Nephron (organoid): ENCODE results near the gene ABCB1.
A peak's percentile ranks its signal among the peaks of the same experiment; 100 is the strongest.

ENCODE experiments used
- H3K27ac Mint-ChIP-seq, 3 experiments: 2 replicates each; pipeline ENCODE4 v1.8.0; 2020; ENCODE audit warnings: mixed read lengths in 3 of 3, mild to moderate bottlenecking in 2 of 3, moderate library complexity in 1 of 3
- H3K27me3 Mint-ChIP-seq: 2 replicates; pipeline ENCODE4 v1.8.0; 2021; ENCODE audit warnings: low read depth, mild to moderate bottlenecking, moderate library complexity, mixed read lengths
- H3K36me3 Mint-ChIP-seq: 2 replicates; pipeline ENCODE4 v1.8.0; 2020; ENCODE audit warnings: low read depth, mixed read lengths
- H3K4me1 Mint-ChIP-seq: 2 replicates; pipeline ENCODE4 v1.8.0; 2020; ENCODE audit warnings: mixed read lengths
- H3K4me3 Mint-ChIP-seq, 3 experiments: 2 replicates each; pipeline ENCODE4 v1.8.0; 2020; ENCODE audit warnings: mild to moderate bottlenecking in 3 of 3, mixed read lengths in 3 of 3, moderate library complexity in 2 of 3
- H3K9me3 Mint-ChIP-seq: 2 replicates; pipeline ENCODE4 v1.8.0; 2020; ENCODE audit warnings: mixed read lengths
- TF ChIP-seq, protein P1 (sequence below), 3 experiments: fragments of 200-600 bp; sonication (generic); IDR thresholded peaks; one replicate each; pipeline ENCODE4 v1.5.0; 2021; ENCODE audit warnings: antibody characterized with exemption in 3 of 3; ENCODE audit not compliant: unreplicated experiment in 3 of 3

Gene ABCB1

DNA sequence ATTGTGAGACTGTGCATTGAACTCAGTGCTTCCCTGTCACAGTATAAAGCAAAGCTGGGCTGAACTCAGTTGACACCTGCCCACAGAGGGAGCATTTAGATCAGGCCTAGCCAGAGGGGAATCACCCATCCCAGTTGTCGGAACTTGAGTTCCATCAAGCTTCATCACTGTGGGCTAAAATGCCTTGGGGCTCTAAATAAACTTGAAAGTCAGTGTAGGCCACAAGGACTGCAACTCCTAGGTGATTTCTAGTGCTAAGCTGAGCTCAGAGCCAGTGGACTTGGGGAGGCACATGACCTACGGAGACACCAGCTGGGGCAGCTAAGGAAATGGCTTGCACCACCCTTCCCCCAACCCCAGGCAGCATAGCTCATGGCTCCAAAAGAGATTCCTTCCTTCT lies 117.6 kb downstream of the ABCB1 start:
- no peaks in the 10 kb centered on the region for H3K9me3 Mint-ChIP-seq
- no peak overlapping the region for H3K27ac Mint-ChIP-seq
- H3K4me3 Mint-ChIP-seq: no peak overlapping the region
- peaks cover 3% of the 10 kb centered on the region for H3K27me3 Mint-ChIP-seq
- H3K4me1 Mint-ChIP-seq: no peaks in the 10 kb centered on the region
- H3K36me3 Mint-ChIP-seq: no peaks in the 10 kb centered on the region
- TF ChIP-seq, protein P1, sequence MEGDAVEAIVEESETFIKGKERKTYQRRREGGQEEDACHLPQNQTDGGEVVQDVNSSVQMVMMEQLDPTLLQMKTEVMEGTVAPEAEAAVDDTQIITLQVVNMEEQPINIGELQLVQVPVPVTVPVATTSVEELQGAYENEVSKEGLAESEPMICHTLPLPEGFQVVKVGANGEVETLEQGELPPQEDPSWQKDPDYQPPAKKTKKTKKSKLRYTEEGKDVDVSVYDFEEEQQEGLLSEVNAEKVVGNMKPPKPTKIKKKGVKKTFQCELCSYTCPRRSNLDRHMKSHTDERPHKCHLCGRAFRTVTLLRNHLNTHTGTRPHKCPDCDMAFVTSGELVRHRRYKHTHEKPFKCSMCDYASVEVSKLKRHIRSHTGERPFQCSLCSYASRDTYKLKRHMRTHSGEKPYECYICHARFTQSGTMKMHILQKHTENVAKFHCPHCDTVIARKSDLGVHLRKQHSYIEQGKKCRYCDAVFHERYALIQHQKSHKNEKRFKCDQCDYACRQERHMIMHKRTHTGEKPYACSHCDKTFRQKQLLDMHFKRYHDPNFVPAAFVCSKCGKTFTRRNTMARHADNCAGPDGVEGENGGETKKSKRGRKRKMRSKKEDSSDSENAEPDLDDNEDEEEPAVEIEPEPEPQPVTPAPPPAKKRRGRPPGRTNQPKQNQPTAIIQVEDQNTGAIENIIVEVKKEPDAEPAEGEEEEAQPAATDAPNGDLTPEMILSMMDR (IDR thresholded peaks at IDR 0.05; ENCODE audit: unreplicated experiment in 3 of 3): no peak

DNA sequence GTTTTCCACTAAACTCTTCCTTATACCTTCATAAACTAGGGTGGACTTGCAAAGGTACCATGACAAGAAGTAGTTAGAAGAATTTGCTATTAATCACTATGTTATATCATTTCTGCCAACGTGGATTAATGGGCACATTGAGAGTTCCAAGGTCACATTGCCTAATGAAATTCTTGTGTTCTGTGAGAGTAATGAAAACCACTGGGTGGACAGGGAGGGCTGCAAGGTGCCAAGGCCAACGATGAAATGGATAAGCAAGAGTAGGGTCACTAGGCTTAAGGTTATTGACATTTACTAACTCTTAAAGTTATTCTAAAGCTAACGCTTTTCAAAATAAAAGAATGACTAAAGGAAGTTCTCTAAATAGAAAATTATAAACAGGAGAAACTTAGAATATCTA lies 118.6 kb downstream of the ABCB1 start:
- Mint-ChIP-seq H3K27ac (no peak overlapping the region), H3K27me3 (peaks cover 3% of the 10 kb centered on the region), H3K9me3 (no peaks in the 10 kb centered on the region), H3K36me3 (no peaks in the 10 kb centered on the region), H3K4me3 (no peak overlapping the region), H3K4me1 (no peaks in the 10 kb centered on the region)
- TF ChIP-seq, protein P1 (IDR thresholded peaks at IDR 0.05; ENCODE audit: unreplicated experiment in 3 of 3): no peak

DNA sequence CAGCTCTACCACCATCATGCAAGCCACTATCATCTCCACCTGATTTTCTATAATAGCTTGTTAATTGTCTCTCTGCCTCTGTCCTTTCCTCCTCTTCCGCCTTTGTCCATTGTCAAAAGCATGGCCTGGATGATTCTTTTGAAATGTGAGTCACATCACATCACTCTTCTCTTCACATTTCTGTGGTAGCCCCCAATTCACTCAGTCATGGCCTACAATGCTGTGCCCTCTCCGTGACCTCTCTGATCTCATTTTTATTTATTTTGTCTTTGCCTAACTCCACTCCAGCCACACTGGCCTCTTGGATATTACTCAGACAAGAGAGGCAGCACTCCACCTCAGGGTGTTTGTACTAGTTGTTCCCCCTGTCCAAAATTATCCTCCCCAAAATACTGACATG lies 120.3 kb downstream of the ABCB1 start:
- Mint-ChIP-seq H3K4me1 (peaks cover 5% of the 10 kb centered on the region), H3K36me3 (no peaks in the 10 kb centered on the region), H3K27ac (no peak overlapping the region), H3K27me3 (peaks cover 11% of the 10 kb centered on the region), H3K9me3 (no peaks in the 10 kb centered on the region), H3K4me3 (no peak overlapping the region)
- TF ChIP-seq, protein P1 (IDR thresholded peaks at IDR 0.05; ENCODE audit: unreplicated experiment in 3 of 3): no peak

DNA sequence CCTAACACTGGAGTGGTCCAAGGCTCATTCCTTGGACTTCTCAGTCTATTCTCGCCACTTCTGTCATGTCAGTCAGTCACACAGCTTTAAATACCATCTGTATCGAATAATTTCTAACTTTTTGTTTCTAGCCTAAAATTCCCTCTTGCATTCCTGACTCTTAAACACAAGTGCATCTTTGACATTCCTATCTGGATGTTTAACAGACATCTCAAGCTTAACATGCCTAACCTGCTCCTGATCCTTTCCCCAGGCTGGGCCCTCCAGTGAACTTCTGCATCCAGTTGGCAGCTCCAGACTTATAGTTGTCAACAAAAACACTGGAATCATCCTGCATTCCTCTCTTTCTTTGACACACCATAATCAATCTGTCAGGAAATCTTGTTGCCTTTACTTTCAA lies 120.7 kb downstream of the ABCB1 start:
- H3K27ac Mint-ChIP-seq: no peak overlapping the region
- H3K36me3 Mint-ChIP-seq: no peaks in the 10 kb centered on the region
- TF ChIP-seq, protein P1 (IDR thresholded peaks at IDR 0.05; ENCODE audit: unreplicated experiment in 3 of 3): no peak
- no peak overlapping the region for H3K4me3 Mint-ChIP-seq
- no peaks in the 10 kb centered on the region for H3K9me3 Mint-ChIP-seq
- H3K27me3 Mint-ChIP-seq: peaks cover 14% of the 10 kb centered on the region
- H3K4me1 Mint-ChIP-seq: peaks cover 7% of the 10 kb centered on the region

DNA sequence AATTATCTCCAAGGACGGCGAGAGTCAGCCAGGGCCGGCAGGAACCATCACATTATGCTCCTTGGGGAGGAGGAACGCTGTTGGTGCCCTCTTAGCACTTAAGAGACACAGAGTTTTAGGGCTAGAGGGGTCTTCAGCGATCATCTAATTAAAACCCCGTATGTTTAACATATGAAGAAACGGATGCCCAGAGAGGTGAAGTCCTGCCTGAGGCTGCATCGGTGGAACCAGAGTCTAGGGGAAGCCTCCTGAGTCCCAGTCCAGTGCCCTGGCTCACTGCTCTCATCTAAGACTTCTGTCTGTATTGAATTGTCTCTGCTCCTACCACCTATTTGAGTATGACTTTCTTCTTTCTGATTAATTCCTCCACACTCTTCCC lies 124.5 kb downstream of the ABCB1 start:
- H3K4me1 Mint-ChIP-seq: peaks cover 18% of the 10 kb centered on the region
- H3K9me3 Mint-ChIP-seq: no peaks in the 10 kb centered on the region
- H3K27me3 Mint-ChIP-seq: peaks cover 23% of the 10 kb centered on the region
- no peak overlapping the region for H3K27ac Mint-ChIP-seq
- H3K36me3 Mint-ChIP-seq: no peaks in the 10 kb centered on the region
- TF ChIP-seq, protein P1 (IDR thresholded peaks at IDR 0.05; ENCODE audit: unreplicated experiment in 3 of 3): no peak
- H3K4me3 Mint-ChIP-seq: peak overlapping the region; percentile 66 to 81 (median 79)

DNA sequence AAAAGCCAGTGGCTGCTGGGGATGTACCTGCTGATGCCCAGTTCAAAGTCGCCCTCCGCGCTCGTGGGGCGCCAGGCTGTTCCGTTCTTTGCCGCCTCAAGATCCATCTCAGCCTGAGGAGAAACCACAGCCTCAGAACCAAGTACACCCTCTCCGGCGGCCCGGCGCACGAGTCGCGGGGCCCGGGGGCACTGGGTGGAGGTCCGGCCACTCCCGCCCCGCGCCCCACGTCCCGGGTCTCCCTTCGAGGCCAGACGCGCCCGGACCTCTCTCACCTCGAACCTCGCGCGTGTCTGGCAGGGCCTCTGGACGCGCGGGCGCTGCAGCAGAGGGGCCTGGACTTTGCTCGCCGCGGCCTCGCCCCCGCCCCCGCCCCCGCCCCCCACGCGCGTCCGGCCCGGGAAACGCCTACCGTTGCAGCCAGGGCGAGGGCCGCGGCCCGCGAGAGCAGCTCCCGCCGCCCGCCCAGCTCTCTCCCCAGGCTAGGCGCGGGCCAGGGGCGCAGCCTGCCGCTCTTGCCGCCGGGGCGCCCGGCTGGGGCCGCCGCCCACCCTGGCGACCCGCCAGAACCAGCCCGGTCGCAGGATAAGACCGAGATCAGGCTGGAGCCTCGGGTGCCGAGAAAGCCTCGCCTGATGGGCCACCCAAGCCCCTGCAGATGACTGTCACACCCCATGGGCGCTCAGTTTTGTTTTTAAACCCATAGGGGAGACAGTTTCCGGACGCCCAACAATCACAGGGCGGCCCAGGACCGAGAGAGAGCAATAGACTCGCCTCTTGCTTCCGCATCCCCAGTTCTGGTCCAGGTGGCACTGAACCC lies 125.1 kb downstream of the ABCB1 start, which contains the start of gene ABCB4:
TSS of gene ABCB4 (minus strand) at position 322 of the 820 bp plus-strand sequence. CDS start at position 107, 215 bp downstream.
- Mint-ChIP-seq H3K4me1 (peaks cover 18% of the 10 kb centered on the region), H3K9me3 (no peaks in the 10 kb centered on the region), H3K27ac (peak within 1 kb of the TSS; percentile 14 to 69 (median 55)), H3K27me3 (peaks cover 23% of the 10 kb centered on the region), H3K36me3 (no peaks in the 10 kb centered on the region), H3K4me3 (peak within 1 kb of the TSS; percentile 75 to 83 (median 81))
- TF ChIP-seq, protein P1 (IDR thresholded peaks at IDR 0.05; ENCODE audit: unreplicated experiment in 3 of 3): no peak
